GM19023 (cell line): ENCODE data around the gene GPR42.
A peak's percentile ranks its signal among the peaks of the same experiment; 100 is the strongest.

Experiments
- ATAC-seq: cut with Tn5 transposase; IDR thresholded peaks from one replicate; pipeline ENCODE4 v1.9.1; 2021; ENCODE audit warnings: mild to moderate bottlenecking, moderate library complexity; ENCODE audit not compliant: unreplicated experiment

GPR42 gene

GRCh38 chr19:35370722-35371121 lies at the start of gene GPR42:
GPR42 (plus strand) TSS chr19:35371068; CDS start chr19:35371360, 292 bp downstream.
- no peak for ATAC-seq

- ATAC-seq = no peak
These were observed 49.6 kb upstream of the GPR42 start for GRCh38 chr19:35321291-35321690.

- no peak for ATAC-seq
These were observed 48.9 kb upstream of the GPR42 start for GRCh38 chr19:35322014-35322413.

- ATAC-seq = no peak
These were observed 43.2 kb upstream of the GPR42 start for GRCh38 chr19:35327642-35328041.

- ATAC-seq = no peak
These were observed 42.0 kb upstream of the GPR42 start, which contains the start of gene CD22 for GRCh38 chr19:35328851-35329285. CD22 (plus strand) TSS chr19:35329187; CDS start chr19:35332041, 2,854 bp downstream.

GRCh38 chr19:35329323-35329722 lies 41.5 kb upstream of the GPR42 start:
- no peak for ATAC-seq

GRCh38 chr19:35330475-35330874 lies 40.4 kb upstream of the GPR42 start:
- peak; percentile 40 for ATAC-seq

GRCh38 chr19:35331551-35332214 lies 39.2 kb upstream of the GPR42 start:
- no peak for ATAC-seq

GRCh38 chr19:35332817-35333216 lies 38.1 kb upstream of the GPR42 start:
- ATAC-seq = no peak

- ATAC-seq = no peak
These were observed 36.6 kb upstream of the GPR42 start for GRCh38 chr19:35334144-35334753.

- no peak for ATAC-seq
These were observed 34.5 kb upstream of the GPR42 start for GRCh38 chr19:35336166-35336955.

- no peak for ATAC-seq
These were observed 33.5 kb upstream of the GPR42 start for GRCh38 chr19:35337097-35337983.

GRCh38 chr19:35337984-35338296 lies 32.9 kb upstream of the GPR42 start:
- ATAC-seq = no peak

- ATAC-seq = no peak
These were observed 30.4 kb upstream of the GPR42 start for GRCh38 chr19:35340431-35340830.

- no peak for ATAC-seq
These were observed 29.9 kb upstream of the GPR42 start for GRCh38 chr19:35341006-35341405.

- ATAC-seq = no peak
These were observed 29.2 kb upstream of the GPR42 start for GRCh38 chr19:35341565-35342225.

GRCh38 chr19:35342430-35342829 lies 28.4 kb upstream of the GPR42 start:
- no peak for ATAC-seq

GRCh38 chr19:35344511-35345031 lies 26.3 kb upstream of the GPR42 start:
- ATAC-seq = no peak

GRCh38 chr19:35345671-35346111 lies 25.2 kb upstream of the GPR42 start:
- no peak for ATAC-seq
